ENCODE results near the gene C10orf143. TPM values are rescaled to one million over a fixed set of nuclear protein-coding genes. Genes with fewer than 3 reads are reported as not detected.

C10orf143 gene
- total and polyA plus RNA-seq, 2 of the 8 experiments (the other 6 are each of a cell fraction or from before 2014, with no cell fraction given) = 1.6 to 2.0 TPM

GRCh38 chr10:130045801-130046321 lies 64.8 kb downstream of the C10orf143 start (continued):
- TF ChIP-seq, protein P1, sequence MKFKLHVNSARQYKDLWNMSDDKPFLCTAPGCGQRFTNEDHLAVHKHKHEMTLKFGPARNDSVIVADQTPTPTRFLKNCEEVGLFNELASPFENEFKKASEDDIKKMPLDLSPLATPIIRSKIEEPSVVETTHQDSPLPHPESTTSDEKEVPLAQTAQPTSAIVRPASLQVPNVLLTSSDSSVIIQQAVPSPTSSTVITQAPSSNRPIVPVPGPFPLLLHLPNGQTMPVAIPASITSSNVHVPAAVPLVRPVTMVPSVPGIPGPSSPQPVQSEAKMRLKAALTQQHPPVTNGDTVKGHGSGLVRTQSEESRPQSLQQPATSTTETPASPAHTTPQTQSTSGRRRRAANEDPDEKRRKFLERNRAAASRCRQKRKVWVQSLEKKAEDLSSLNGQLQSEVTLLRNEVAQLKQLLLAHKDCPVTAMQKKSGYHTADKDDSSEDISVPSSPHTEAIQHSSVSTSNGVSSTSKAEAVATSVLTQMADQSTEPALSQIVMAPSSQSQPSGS (IDR thresholded peaks at IDR 0.05; ENCODE audit: low read length) = no peak
- TF ChIP-seq PHF8 (conservative IDR thresholded peaks at IDR 0.05; ENCODE audit: low read depth, low read length) (no peak), CHD1 (IDR thresholded peaks at IDR 0.05; ENCODE audit: low read depth, low read length) (no peak), RBBP5 (IDR thresholded peaks at IDR 0.05; ENCODE audit: borderline replicate concordance, low read depth, low read length) (no peak), CTBP2 (IDR thresholded peaks at IDR 0.05; ENCODE audit: borderline replicate concordance, insufficient read depth, insufficient read length, low read length) (no peak), CBX8 (IDR thresholded peaks at IDR 0.05; ENCODE audit: borderline replicate concordance, low read depth, low read length) (no peak)

All from H1 (cell line).